ENCODE results near the gene ZNF20.

DNA sequence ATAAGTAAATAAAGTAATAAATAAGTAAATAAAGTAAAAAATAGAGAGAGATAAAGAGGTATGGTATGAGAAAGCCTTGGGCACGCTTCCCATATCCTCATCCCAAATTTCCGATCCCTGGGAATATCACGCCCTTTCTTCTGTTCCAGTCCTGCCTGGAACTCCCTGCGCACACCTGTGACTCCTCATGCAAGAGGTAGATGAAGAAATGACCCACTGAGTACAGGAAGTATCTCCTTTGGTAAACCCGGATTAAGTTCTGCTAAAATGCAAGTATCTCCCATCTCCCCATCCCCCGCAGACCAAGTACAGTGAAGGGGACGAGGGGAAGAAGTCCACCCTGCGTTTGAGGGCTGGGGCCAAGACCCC lies 22.3 kb upstream of the ZNF20 start:
- TF ChIP-seq, protein P1, sequence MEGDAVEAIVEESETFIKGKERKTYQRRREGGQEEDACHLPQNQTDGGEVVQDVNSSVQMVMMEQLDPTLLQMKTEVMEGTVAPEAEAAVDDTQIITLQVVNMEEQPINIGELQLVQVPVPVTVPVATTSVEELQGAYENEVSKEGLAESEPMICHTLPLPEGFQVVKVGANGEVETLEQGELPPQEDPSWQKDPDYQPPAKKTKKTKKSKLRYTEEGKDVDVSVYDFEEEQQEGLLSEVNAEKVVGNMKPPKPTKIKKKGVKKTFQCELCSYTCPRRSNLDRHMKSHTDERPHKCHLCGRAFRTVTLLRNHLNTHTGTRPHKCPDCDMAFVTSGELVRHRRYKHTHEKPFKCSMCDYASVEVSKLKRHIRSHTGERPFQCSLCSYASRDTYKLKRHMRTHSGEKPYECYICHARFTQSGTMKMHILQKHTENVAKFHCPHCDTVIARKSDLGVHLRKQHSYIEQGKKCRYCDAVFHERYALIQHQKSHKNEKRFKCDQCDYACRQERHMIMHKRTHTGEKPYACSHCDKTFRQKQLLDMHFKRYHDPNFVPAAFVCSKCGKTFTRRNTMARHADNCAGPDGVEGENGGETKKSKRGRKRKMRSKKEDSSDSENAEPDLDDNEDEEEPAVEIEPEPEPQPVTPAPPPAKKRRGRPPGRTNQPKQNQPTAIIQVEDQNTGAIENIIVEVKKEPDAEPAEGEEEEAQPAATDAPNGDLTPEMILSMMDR (IDR thresholded peaks at IDR 0.05): no peak
- no peak for TF ChIP-seq POLR2A (IDR thresholded peaks at IDR 0.05)
